Naive thymus-derived CD4-positive, alpha-beta T cell (primary cell): Measurements from ENCODE around the gene CDH18. TPM values are rescaled to one million over a fixed set of nuclear protein-coding genes. Genes with fewer than 3 reads are reported as not detected.

Experiments used
- ATAC-seq: fragments of 150-1000 bp; cut with Tn5 transposase; 2 replicates; pipeline ENCODE4 v1.10.0; 2021; ENCODE audit warnings: mild to moderate bottlenecking, moderate library complexity
- CTCF ChIA-PET: fragments of 350-600 bp; sonication (Branson Sonifier 250); formaldehyde crosslinking; loops from one replicate; lab custom pipeline; 2021; ENCODE audit warnings: antibody characterized with exemption; lab: Charles Lee
- POLR2A ChIA-PET: fragments of 350-600 bp; sonication (Branson Sonifier 250); formaldehyde crosslinking; loops from one replicate; lab custom pipeline; 2021; ENCODE audit warnings: antibody characterized with exemption, inconsistent platforms; lab: Charles Lee
- DNase-seq, 9 donors: peaks; one replicate each; pipeline versions ENCODE4 v3.0.0 to v3.0.0-alpha.2; 2020 to 2022; ENCODE audit warnings: mixed read lengths in 1 of 9
- H3K27ac ChIP-seq: one replicate; pipeline ENCODE4 v1.7.0; 2013; ENCODE audit warnings: mild to moderate bottlenecking, low read depth, low read length, moderate library complexity
- H3K27me3 ChIP-seq, 2 donors: one replicate each; pipeline ENCODE4 v1.7.0; 2013; ENCODE audit warnings: low read length in 2 of 2, mild to moderate bottlenecking in 2 of 2, moderate library complexity in 2 of 2; ENCODE audit not compliant: control insufficient read depth in 2 of 2, insufficient read depth in 2 of 2
- H3K36me3 ChIP-seq, 3 experiments: 1 replicate in 2 of 3; 2 replicates in 1 of 3; pipeline ENCODE4 v1.7.0; 2013; ENCODE audit warnings: low read length in 3 of 3, mild to moderate bottlenecking in 3 of 3, moderate library complexity in 1 of 3; ENCODE audit not compliant: insufficient read depth in 3 of 3, control insufficient read depth in 2 of 3
- H3K4me1 ChIP-seq, 2 donors: one replicate each; pipeline ENCODE4 v1.7.0; 2013; ENCODE audit warnings: low read length in 2 of 2, mild to moderate bottlenecking in 2 of 2, moderate library complexity in 1 of 2; ENCODE audit not compliant: control insufficient read depth in 2 of 2, insufficient read depth in 2 of 2
- H3K4me3 ChIP-seq: 2 replicates; pipeline ENCODE4 v1.7.0; 2013; ENCODE audit warnings: mild to moderate bottlenecking, low read length
- H3K9me3 ChIP-seq, 3 experiments: 1 replicate in 2 of 3; 2 replicates in 1 of 3; pipeline ENCODE4 v1.7.0; 2013; ENCODE audit warnings: low read length in 3 of 3; ENCODE audit not compliant: control insufficient read depth in 2 of 3
- H3K27ac Mint-ChIP-seq, 9 donors: one replicate each; pipeline ENCODE4 v1.8.0; 2020 to 2022; ENCODE audit warnings: mixed read lengths in 9 of 9, mild to moderate bottlenecking in 8 of 9, moderate library complexity in 5 of 9, inconsistent platforms in 2 of 9
- H3K27me3 Mint-ChIP-seq, 5 donors: one replicate each; pipeline ENCODE4 v1.8.0; 2021 to 2022; ENCODE audit warnings: mixed read lengths in 5 of 5, mild to moderate bottlenecking in 1 of 5
- H3K36me3 Mint-ChIP-seq, 5 donors: one replicate each; pipeline ENCODE4 v1.8.0; 2020 to 2022; ENCODE audit warnings: mixed read lengths in 5 of 5, mild to moderate bottlenecking in 3 of 5, inconsistent platforms in 1 of 5
- H3K4me1 Mint-ChIP-seq, 7 donors: one replicate each; pipeline ENCODE4 v1.8.0; 2020 to 2022; ENCODE audit warnings: mixed read lengths in 7 of 7, mild to moderate bottlenecking in 3 of 7, inconsistent platforms in 1 of 7
- H3K4me3 Mint-ChIP-seq, 10 donors: one replicate each; pipeline ENCODE4 v1.8.0; 2020 to 2022; ENCODE audit warnings: mild to moderate bottlenecking in 10 of 10, mixed read lengths in 10 of 10, moderate library complexity in 6 of 10, inconsistent platforms in 2 of 10
- H3K9me3 Mint-ChIP-seq, 11 donors: one replicate each; pipeline ENCODE4 v1.8.0; 2020 to 2022; ENCODE audit warnings: mixed read lengths in 11 of 11, mild to moderate bottlenecking in 4 of 11, inconsistent platforms in 1 of 11, moderate library complexity in 1 of 11
- intact Hi-C, 2 donors: fragments of 100-400 bp; cut with micrococcal nuclease; formaldehyde crosslinking; loops; one replicate each; pipeline ENCODE4 v1.15.1; 2023
- polyA plus RNA-seq, 2 donors: library from polyadenylated mRNA; unstranded; fragments of 300-500 nt; fragmentation: Illumina TruSeq; gene quantifications; one replicate each; pipeline ENCODE4 v1.2.3, GENCODE V29; 2021
- total RNA-seq, 6 experiments: library from RNA in 5 of 6; stranded (reverse) in 5 of 6; gene quantifications; 1 replicate in 5 of 6; 2 replicates in 1 of 6; pipeline ENCODE4 v1.2.3 and lab custom pipeline; 2021 to 2026

The CDH18 gene
- total and polyA plus RNA-seq, 7 experiments from 2014 or later: not detected

- POLR2A ChIA-PET: no interaction called here
These were observed 302.5 kb downstream of the CDH18 start for GRCh38 chr5:19685473-19685872.

GRCh38 chr5:19676895-19677294 lies 311.1 kb downstream of the CDH18 start:
- Histone ChIP-seq H3K4me3 (no peak overlapping the region), H3K27me3 (no peaks in the 10 kb centered on the region), H3K27ac (no peak overlapping the region), H3K4me1 (no peaks in the 10 kb centered on the region), H3K9me3 (no peaks in the 10 kb centered on the region), H3K36me3 (no peaks in the 10 kb centered on the region)
- H3K27ac Mint-ChIP-seq: no peak overlapping the region
- DNase-seq (no peak), ATAC-seq (no peak)
- H3K9me3 Mint-ChIP-seq: peaks cover 2 to 37% (median 15%) of the 10 kb centered on the region in 11 donors
- H3K36me3 Mint-ChIP-seq: peaks cover 0 to 4% (median 0%) of the 10 kb centered on the region in 5 donors
- no peaks in the 10 kb centered on the region for H3K27me3 Mint-ChIP-seq
- POLR2A ChIA-PET: no interaction called here
- H3K4me1 Mint-ChIP-seq: no peaks in the 10 kb centered on the region
- intact Hi-C loops: no loop called here
- CTCF ChIA-PET: no interaction called here
- H3K4me3 Mint-ChIP-seq: no peak overlapping the region

More at GRCh38 chr5:19685473-19685872, 302.5 kb downstream of the CDH18 start:
- H3K36me3 ChIP-seq: no peaks in the 10 kb centered on the region
- CTCF ChIA-PET: no interaction called here
- ATAC-seq: no peak
- H3K27ac ChIP-seq: no peak overlapping the region
- intact Hi-C loops: no loop called here
- H3K4me1 Mint-ChIP-seq: no peaks in the 10 kb centered on the region
- no peak overlapping the region for H3K4me3 ChIP-seq
- H3K36me3 Mint-ChIP-seq: no peaks in the 10 kb centered on the region
- H3K9me3 ChIP-seq: no peaks in the 10 kb centered on the region
- no peaks in the 10 kb centered on the region for H3K27me3 Mint-ChIP-seq
- no peak for DNase-seq
- H3K9me3 Mint-ChIP-seq: peaks cover 5 to 45% (median 14%) of the 10 kb centered on the region in 11 donors
- no peaks in the 10 kb centered on the region for H3K4me1 ChIP-seq
- H3K27ac Mint-ChIP-seq: no peak overlapping the region
- H3K4me3 Mint-ChIP-seq: no peak overlapping the region
- H3K27me3 ChIP-seq: no peaks in the 10 kb centered on the region

DNA sequence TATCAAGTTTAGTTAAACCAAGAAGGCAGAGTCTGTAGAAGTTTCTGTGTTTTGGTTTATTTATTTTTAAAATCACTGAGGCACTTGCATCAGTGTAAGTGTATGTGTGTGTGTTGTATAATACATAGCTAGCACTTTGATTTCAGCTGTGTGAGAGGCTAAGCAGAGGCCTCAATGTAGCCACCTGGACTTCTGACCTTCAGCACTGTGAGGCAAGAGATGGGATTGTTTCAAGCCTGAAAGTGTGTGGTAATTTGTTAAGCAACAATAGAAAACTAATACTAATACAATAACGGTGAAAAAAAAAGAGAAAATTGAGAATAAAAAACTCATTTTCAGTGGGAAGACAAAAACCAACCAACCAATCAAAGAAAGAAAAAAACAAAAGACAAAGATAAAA lies 327.3 kb downstream of the CDH18 start:
- no peaks in the 10 kb centered on the region for H3K4me1 ChIP-seq
- ATAC-seq: no peak
- H3K27me3 ChIP-seq: no peaks in the 10 kb centered on the region
- no peak overlapping the region for H3K4me3 Mint-ChIP-seq
- no peak overlapping the region for H3K4me3 ChIP-seq
- H3K27ac ChIP-seq: no peak overlapping the region
- H3K36me3 Mint-ChIP-seq: no peaks in the 10 kb centered on the region
- H3K27ac Mint-ChIP-seq: no peak overlapping the region
- peaks cover 0 to 13% (median 2%) of the 10 kb centered on the region in 11 donors for H3K9me3 Mint-ChIP-seq
- H3K27me3 Mint-ChIP-seq: no peaks in the 10 kb centered on the region
- ChIA-PET CTCF (no interaction called here), POLR2A (no interaction called here)
- no peak for DNase-seq
- H3K4me1 Mint-ChIP-seq: no peaks in the 10 kb centered on the region
- no peaks in the 10 kb centered on the region for H3K9me3 ChIP-seq
- H3K36me3 ChIP-seq: no peaks in the 10 kb centered on the region
- intact Hi-C loops: no loop called here

GRCh38 chr5:19655627-19656026 lies 332.4 kb downstream of the CDH18 start:
- Histone ChIP-seq H3K27ac (no peak overlapping the region), H3K4me3 (no peak overlapping the region), H3K9me3 (no peaks in the 10 kb centered on the region), H3K4me1 (no peaks in the 10 kb centered on the region), H3K36me3 (no peaks in the 10 kb centered on the region), H3K27me3 (no peaks in the 10 kb centered on the region)
- ChIA-PET CTCF (no interaction called here), POLR2A (no interaction called here)
- no peak overlapping the region for H3K27ac Mint-ChIP-seq
- H3K36me3 Mint-ChIP-seq: no peaks in the 10 kb centered on the region
- H3K27me3 Mint-ChIP-seq: no peaks in the 10 kb centered on the region
- intact Hi-C loops: no loop called here
- H3K4me3 Mint-ChIP-seq: no peak overlapping the region
- H3K9me3 Mint-ChIP-seq: peaks cover 0 to 6% (median under 1%) of the 10 kb centered on the region in 11 donors
- ATAC-seq (no peak), DNase-seq (no peak)
- H3K4me1 Mint-ChIP-seq: no peaks in the 10 kb centered on the region

GRCh38 chr5:19638461-19638860 lies 349.5 kb downstream of the CDH18 start:
- H3K4me3 ChIP-seq: no peak overlapping the region
- Mint-ChIP-seq H3K27ac (no peak overlapping the region), H3K27me3 (no peaks in the 10 kb centered on the region), H3K4me3 (no peak overlapping the region), H3K36me3 (peaks cover 0 to 3% (median 0%) of the 10 kb centered on the region in 5 donors), H3K9me3 (peaks cover 0 to 19% (median 5%) of the 10 kb centered on the region in 11 donors), H3K4me1 (no peaks in the 10 kb centered on the region)
- ChIA-PET POLR2A (no interaction called here), CTCF (no interaction called here)
- H3K4me1 ChIP-seq: no peaks in the 10 kb centered on the region
- no peaks in the 10 kb centered on the region for H3K27me3 ChIP-seq
- no peaks in the 10 kb centered on the region for H3K36me3 ChIP-seq
- intact Hi-C loops: no loop called here
- no peak for DNase-seq
- H3K27ac ChIP-seq: no peak overlapping the region
- H3K9me3 ChIP-seq: no peaks in the 10 kb centered on the region
- no peak for ATAC-seq

DNA sequence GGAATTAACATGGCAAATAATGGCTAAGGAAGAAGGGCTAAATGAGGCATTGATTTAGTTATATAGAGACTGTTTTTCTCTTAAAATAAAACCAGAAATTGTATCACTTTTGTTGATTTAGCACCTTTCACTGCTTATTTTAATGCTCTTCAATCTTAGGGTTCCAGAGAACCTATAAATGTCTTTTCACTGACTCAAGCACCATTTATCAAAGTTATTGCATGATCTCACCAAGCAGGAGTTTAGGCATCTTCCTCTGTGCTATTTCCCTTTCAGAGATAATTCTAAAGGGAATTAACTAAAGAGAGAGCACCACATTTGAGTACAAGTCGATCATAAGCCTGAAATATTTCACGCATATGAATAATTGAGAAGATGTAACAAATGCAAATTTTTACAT lies 357.1 kb downstream of the CDH18 start:
- Mint-ChIP-seq H3K36me3 (peaks cover 0 to 3% (median 0%) of the 10 kb centered on the region in 5 donors), H3K27me3 (no peaks in the 10 kb centered on the region), H3K4me3 (no peak overlapping the region), H3K4me1 (no peaks in the 10 kb centered on the region), H3K9me3 (peaks cover 0 to 33% (median 7%) of the 10 kb centered on the region in 11 donors), H3K27ac (no peak overlapping the region)
- CTCF ChIA-PET: no interaction called here
- no peaks in the 10 kb centered on the region for H3K4me1 ChIP-seq
- intact Hi-C loops: no loop called here
- H3K27ac ChIP-seq: no peak overlapping the region
- H3K27me3 ChIP-seq: no peaks in the 10 kb centered on the region
- H3K4me3 ChIP-seq: no peak overlapping the region
- H3K9me3 ChIP-seq: no peaks in the 10 kb centered on the region
- H3K36me3 ChIP-seq: no peaks in the 10 kb centered on the region
- DNase-seq (no peak), ATAC-seq (no peak)
- POLR2A ChIA-PET: no interaction called here

DNA sequence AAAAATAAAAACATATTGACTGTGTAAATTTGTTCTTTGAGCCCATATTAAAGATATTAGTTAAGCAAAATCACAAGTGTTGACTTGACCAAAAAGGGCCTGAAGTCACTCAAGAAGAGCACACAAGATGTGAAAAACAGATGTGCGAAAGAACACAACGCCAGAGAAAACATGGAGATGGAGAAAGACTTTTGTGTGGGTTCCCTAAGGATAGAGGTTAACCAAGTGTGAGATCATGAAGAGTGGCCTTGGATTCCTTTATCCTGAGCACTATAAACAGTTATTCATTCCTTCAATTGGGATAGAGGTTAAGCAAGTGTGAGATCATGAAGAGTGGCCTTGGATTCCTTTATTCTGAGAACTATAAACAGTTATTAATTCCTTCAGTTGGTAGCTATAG lies 361.8 kb downstream of the CDH18 start:
- ChIA-PET POLR2A (no interaction called here), CTCF (no interaction called here)
- no peaks in the 10 kb centered on the region for H3K4me1 ChIP-seq
- intact Hi-C loops: no loop called here
- no peaks in the 10 kb centered on the region for H3K36me3 ChIP-seq
- no peak for ATAC-seq
- H3K27me3 Mint-ChIP-seq: no peaks in the 10 kb centered on the region
- H3K27ac ChIP-seq: no peak overlapping the region
- H3K27me3 ChIP-seq: no peaks in the 10 kb centered on the region
- no peak for DNase-seq
- peaks cover 0 to 51% (median 10%) of the 10 kb centered on the region in 11 donors for H3K9me3 Mint-ChIP-seq
- H3K4me3 Mint-ChIP-seq: no peak overlapping the region
- no peaks in the 10 kb centered on the region for H3K36me3 Mint-ChIP-seq
- H3K27ac Mint-ChIP-seq: no peak overlapping the region
- no peaks in the 10 kb centered on the region for H3K9me3 ChIP-seq
- H3K4me1 Mint-ChIP-seq: no peaks in the 10 kb centered on the region
- no peak overlapping the region for H3K4me3 ChIP-seq
